Measurements from ENCODE around the gene KCNJ3. TPM values are rescaled to one million over a fixed set of nuclear protein-coding genes. Genes with fewer than 3 reads are reported as not detected.

The KCNJ3 gene
- total RNA-seq, 1 experiment from 2014 or later: not detected

DNA sequence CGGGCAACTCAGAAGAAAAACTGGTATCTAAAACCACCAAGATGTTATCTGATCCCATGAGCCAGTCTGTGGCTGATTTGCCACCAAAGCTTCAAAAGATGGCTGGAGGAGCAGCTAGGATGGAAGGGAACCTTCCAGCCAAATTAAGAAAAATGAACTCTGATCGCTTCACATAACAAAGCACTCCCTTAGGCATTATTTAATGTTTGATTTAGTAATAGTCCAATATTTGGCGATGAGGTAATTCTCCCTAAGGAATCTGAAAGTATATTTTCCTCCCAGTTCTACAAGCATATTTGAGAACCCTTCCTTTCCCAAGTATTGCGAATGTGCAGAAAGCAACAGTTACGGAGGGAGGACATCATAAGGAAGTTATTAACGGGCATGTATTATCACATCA is 156.6 kb downstream of the KCNJ3 start:
- H3K9ac ChIP-seq (ENCODE audit: low read length): no peak overlapping the region
- no peak overlapping the region for H3K4me3 ChIP-seq (replicated peaks in 1 of 2; ENCODE audit: low read depth in 1 of 2, low read length in 2 of 2)
- no peak overlapping the region for H3K27ac ChIP-seq (ENCODE audit: low read depth, low read length)
- H3K9me3 ChIP-seq (ENCODE audit: control insufficient read depth in 1 of 2, insufficient read depth in 1 of 2, low read depth in 1 of 2, low read length in 2 of 2): no peaks in the 10 kb centered on the region
- H2AFZ ChIP-seq (ENCODE audit: low read depth, low read length, poor library complexity, severe bottlenecking): no peak overlapping the region
- no peak for ATAC-seq
- no peaks in the 10 kb centered on the region for H3K9me2 ChIP-seq (ENCODE audit: insufficient read depth)
- CTCF ChIA-PET: no interaction called here
- no TSS peak for BruUV-seq (replicated peaks)
- TF ChIP-seq FOSL1 (IDR thresholded peaks at IDR 0.05; ENCODE audit: low read depth) (no peak), JUND (IDR thresholded peaks at IDR 0.05) (no peak), SRF (IDR thresholded peaks at IDR 0.05; ENCODE audit: low read depth) (no peak), SIN3A (IDR thresholded peaks at IDR 0.05; ENCODE audit: low read depth) (no peak), ZNF274 (IDR thresholded peaks at IDR 0.05; ENCODE audit: low read depth, low read length) (no peak), YY1 (IDR thresholded peaks at IDR 0.05; ENCODE audit: extremely low read depth, insufficient replicate concordance, low read depth, low read length) (no peak), SP1 (IDR thresholded peaks at IDR 0.05; ENCODE audit: low read depth) (no peak), CEBPB (IDR thresholded peaks at IDR 0.05; ENCODE audit: low read depth) (no peak), TCF7L2 (IDR thresholded peaks at IDR 0.05; ENCODE audit: borderline replicate concordance, extremely low read depth, insufficient read depth, insufficient read length) (no peak), ZFX (IDR thresholded peaks at IDR 0.05) (no peak), RAD21 (IDR thresholded peaks at IDR 0.05; ENCODE audit: low read depth) (no peak), ELF1 (IDR thresholded peaks at IDR 0.05; ENCODE audit: borderline replicate concordance, low read depth) (no peak), POLR2A (IDR thresholded peaks at IDR 0.05; ENCODE audit: borderline replicate concordance, extremely low read depth, insufficient read depth, insufficient read length) (no peak), EGR1 (IDR thresholded peaks at IDR 0.05; ENCODE audit: low read depth) (no peak)
- TF ChIP-seq, protein P1, sequence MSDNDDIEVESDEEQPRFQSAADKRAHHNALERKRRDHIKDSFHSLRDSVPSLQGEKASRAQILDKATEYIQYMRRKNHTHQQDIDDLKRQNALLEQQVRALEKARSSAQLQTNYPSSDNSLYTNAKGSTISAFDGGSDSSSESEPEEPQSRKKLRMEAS (IDR thresholded peaks at IDR 0.05): no peak
- TF ChIP-seq, protein P2, sequence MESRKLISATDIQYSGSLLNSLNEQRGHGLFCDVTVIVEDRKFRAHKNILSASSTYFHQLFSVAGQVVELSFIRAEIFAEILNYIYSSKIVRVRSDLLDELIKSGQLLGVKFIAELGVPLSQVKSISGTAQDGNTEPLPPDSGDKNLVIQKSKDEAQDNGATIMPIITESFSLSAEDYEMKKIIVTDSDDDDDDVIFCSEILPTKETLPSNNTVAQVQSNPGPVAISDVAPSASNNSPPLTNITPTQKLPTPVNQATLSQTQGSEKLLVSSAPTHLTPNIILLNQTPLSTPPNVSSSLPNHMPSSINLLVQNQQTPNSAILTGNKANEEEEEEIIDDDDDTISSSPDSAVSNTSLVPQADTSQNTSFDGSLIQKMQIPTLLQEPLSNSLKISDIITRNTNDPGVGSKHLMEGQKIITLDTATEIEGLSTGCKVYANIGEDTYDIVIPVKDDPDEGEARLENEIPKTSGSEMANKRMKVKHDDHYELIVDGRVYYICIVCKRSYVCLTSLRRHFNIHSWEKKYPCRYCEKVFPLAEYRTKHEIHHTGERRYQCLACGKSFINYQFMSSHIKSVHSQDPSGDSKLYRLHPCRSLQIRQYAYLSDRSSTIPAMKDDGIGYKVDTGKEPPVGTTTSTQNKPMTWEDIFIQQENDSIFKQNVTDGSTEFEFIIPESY (IDR thresholded peaks at IDR 0.05; ENCODE audit: extremely low read depth, insufficient replicate concordance, low read length): no peak
- TF ChIP-seq, protein P3, sequence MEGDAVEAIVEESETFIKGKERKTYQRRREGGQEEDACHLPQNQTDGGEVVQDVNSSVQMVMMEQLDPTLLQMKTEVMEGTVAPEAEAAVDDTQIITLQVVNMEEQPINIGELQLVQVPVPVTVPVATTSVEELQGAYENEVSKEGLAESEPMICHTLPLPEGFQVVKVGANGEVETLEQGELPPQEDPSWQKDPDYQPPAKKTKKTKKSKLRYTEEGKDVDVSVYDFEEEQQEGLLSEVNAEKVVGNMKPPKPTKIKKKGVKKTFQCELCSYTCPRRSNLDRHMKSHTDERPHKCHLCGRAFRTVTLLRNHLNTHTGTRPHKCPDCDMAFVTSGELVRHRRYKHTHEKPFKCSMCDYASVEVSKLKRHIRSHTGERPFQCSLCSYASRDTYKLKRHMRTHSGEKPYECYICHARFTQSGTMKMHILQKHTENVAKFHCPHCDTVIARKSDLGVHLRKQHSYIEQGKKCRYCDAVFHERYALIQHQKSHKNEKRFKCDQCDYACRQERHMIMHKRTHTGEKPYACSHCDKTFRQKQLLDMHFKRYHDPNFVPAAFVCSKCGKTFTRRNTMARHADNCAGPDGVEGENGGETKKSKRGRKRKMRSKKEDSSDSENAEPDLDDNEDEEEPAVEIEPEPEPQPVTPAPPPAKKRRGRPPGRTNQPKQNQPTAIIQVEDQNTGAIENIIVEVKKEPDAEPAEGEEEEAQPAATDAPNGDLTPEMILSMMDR (IDR thresholded peaks at IDR 0.05 in 2 of 3, conservative IDR thresholded peaks at IDR 0.05 in 1 of 3; ENCODE audit: borderline replicate concordance in 1 of 3, insufficient read depth in 1 of 3, low read depth in 2 of 3, low read length in 2 of 3): no peak
- TF ChIP-seq, protein P4, sequence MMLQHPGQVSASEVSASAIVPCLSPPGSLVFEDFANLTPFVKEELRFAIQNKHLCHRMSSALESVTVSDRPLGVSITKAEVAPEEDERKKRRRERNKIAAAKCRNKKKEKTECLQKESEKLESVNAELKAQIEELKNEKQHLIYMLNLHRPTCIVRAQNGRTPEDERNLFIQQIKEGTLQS (IDR thresholded peaks at IDR 0.05): no peak
- TF ChIP-seq, protein P5, sequence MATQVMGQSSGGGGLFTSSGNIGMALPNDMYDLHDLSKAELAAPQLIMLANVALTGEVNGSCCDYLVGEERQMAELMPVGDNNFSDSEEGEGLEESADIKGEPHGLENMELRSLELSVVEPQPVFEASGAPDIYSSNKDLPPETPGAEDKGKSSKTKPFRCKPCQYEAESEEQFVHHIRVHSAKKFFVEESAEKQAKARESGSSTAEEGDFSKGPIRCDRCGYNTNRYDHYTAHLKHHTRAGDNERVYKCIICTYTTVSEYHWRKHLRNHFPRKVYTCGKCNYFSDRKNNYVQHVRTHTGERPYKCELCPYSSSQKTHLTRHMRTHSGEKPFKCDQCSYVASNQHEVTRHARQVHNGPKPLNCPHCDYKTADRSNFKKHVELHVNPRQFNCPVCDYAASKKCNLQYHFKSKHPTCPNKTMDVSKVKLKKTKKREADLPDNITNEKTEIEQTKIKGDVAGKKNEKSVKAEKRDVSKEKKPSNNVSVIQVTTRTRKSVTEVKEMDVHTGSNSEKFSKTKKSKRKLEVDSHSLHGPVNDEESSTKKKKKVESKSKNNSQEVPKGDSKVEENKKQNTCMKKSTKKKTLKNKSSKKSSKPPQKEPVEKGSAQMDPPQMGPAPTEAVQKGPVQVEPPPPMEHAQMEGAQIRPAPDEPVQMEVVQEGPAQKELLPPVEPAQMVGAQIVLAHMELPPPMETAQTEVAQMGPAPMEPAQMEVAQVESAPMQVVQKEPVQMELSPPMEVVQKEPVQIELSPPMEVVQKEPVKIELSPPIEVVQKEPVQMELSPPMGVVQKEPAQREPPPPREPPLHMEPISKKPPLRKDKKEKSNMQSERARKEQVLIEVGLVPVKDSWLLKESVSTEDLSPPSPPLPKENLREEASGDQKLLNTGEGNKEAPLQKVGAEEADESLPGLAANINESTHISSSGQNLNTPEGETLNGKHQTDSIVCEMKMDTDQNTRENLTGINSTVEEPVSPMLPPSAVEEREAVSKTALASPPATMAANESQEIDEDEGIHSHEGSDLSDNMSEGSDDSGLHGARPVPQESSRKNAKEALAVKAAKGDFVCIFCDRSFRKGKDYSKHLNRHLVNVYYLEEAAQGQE (IDR thresholded peaks at IDR 0.05; ENCODE audit: low read depth): no peak
- H3K36me3 ChIP-seq (ENCODE audit: control insufficient read depth in 1 of 2, insufficient read depth in 2 of 2, low read length in 2 of 2): no peaks in the 10 kb centered on the region
- DNase-seq (ENCODE audit: low read depth, low spot score): no peak
- no peaks in the 10 kb centered on the region for H4K20me1 ChIP-seq (ENCODE audit: insufficient read depth)
- no peaks in the 10 kb centered on the region for H3K4me1 ChIP-seq (ENCODE audit: control insufficient read depth in 1 of 2, insufficient read depth in 2 of 2, low read length in 2 of 2)
- POLR2A ChIA-PET: no interaction called here
- RAD21 ChIA-PET (ENCODE audit: low non-redundant PET in 1 of 2, low total read pairs in 2 of 2, uncharacterized antibody in 2 of 2, unreplicated experiment in 2 of 2): no interaction called here
- intact Hi-C loops (cut with micrococcal nuclease): no loop called here
- H3K27me3 ChIP-seq (ENCODE audit: insufficient read depth, low read length): no peaks in the 10 kb centered on the region
- H3K79me2 ChIP-seq (ENCODE audit: insufficient read depth, low read length): no peaks in the 10 kb centered on the region
- H3K4me2 ChIP-seq (ENCODE audit: low read length): no peak overlapping the region
